GM12878 (cell line): ENCODE data around the gene FGD6. TPM values are rescaled to one million over a fixed set of nuclear protein-coding genes. Genes with fewer than 3 reads are reported as not detected.

ENCODE experiments used
- ATAC-seq: fragments of 200-7000 bp; cut with Tn5 transposase; 3 replicates; pipeline ENCODE4 v1.9.1; 2020; ENCODE audit warnings: mild to moderate bottlenecking, moderate library complexity
- BruUV-seq: library from RNA; stranded (reverse); fragments of 400-500 nt; replicated peaks from 2 replicates; lab custom pipeline; 2021; lab: Mats Ljungman, UMichigan
- CTCF ChIA-PET: fragments of 300-600 bp; sonication (Branson Sonifier 250); formaldehyde crosslinking; extraction: SDS; loops from one replicate; lab custom pipeline; 2021; ENCODE audit warnings: inconsistent platforms; lab: Yijun Ruan, JAX
- POLR2A ChIA-PET: fragments of 350-600 bp; formaldehyde crosslinking; extraction: SDS; loops from one replicate; lab custom pipeline; 2021; ENCODE audit warnings: inconsistent platforms; lab: Charles Lee
- RAD21 ChIA-PET: fragments of 300-600 bp; sonication (Branson Sonifier 250); formaldehyde crosslinking; loops from one replicate; lab custom pipeline; 2023; ENCODE audit warnings: antibody characterized with exemption; ENCODE audit not compliant: unreplicated experiment; lab: Charles Lee
- SMC1A ChIA-PET: fragments of 300-600 bp; sonication (Branson Sonifier 250); formaldehyde crosslinking; loops from one replicate; lab custom pipeline; 2023; ENCODE audit not compliant: unreplicated experiment, uncharacterized antibody; lab: Charles Lee
- DNase-seq: peaks from one replicate; pipeline ENCODE4 v3.0.0-alpha.2; 2011; ENCODE audit warnings: low read depth, low spot score
- FAIRE-seq: peaks from 3 replicates; lab custom pipeline; 2011; peaks lifted over from hg19 to GRCh38; lab: Jason Lieb, UNC
- H2AFZ ChIP-seq: 2 replicates; pipeline ENCODE4 v1.6.0; 2011; ENCODE audit warnings: low read depth, low read length, control low read depth; ENCODE audit not compliant: control insufficient read depth
- H3K27ac ChIP-seq: 2 replicates; pipeline ENCODE4 v1.5.1; 2011; ENCODE audit warnings: control low read depth; ENCODE audit not compliant: control insufficient read depth, insufficient read depth
- H3K27me3 ChIP-seq, 2 experiments: replicated peaks in 1 of 2; 2 replicates each; pipeline versions ENCODE4 v1.6.0 to v1.6.1; 2011; ENCODE audit warnings: low read length in 1 of 2; ENCODE audit not compliant: control insufficient read depth in 2 of 2, insufficient read depth in 2 of 2
- H3K36me3 ChIP-seq, 2 experiments: 2 replicates each; pipeline ENCODE4 v1.5.1; 2011; ENCODE audit warnings: low read length in 1 of 2; ENCODE audit not compliant: control insufficient read depth in 2 of 2, insufficient read depth in 2 of 2
- H3K4me1 ChIP-seq: 2 replicates; pipeline ENCODE4 v1.6.1; 2011; ENCODE audit warnings: mild to moderate bottlenecking, low read length, moderate library complexity, mixed read lengths; ENCODE audit not compliant: control insufficient read depth, insufficient read depth
- H3K4me2 ChIP-seq: 2 replicates; pipeline ENCODE4 v1.6.0; 2011; ENCODE audit warnings: control low read depth; ENCODE audit not compliant: control insufficient read depth, insufficient read depth
- H3K4me3 ChIP-seq: fragments of 200-600 bp; sonication (generic); 2 replicates; pipeline ENCODE4 v1.5.1; 2016
- H3K79me2 ChIP-seq: 2 replicates; pipeline ENCODE4 v1.6.0; 2011; ENCODE audit warnings: low read length; ENCODE audit not compliant: control insufficient read depth, insufficient read depth
- H3K9ac ChIP-seq: 2 replicates; pipeline ENCODE4 v1.8.0; 2011; ENCODE audit warnings: low read length, control low read depth, mixed read lengths; ENCODE audit not compliant: control insufficient read depth, insufficient read depth
- H3K9me3 ChIP-seq: replicated peaks from 3 replicates; pipeline ENCODE4 v1.5.1; 2011; ENCODE audit warnings: mild to moderate bottlenecking, low read length; ENCODE audit not compliant: control insufficient read depth, insufficient read depth
- H4K20me1 ChIP-seq: 2 replicates; pipeline ENCODE4 v1.6.0; 2011; ENCODE audit not compliant: control insufficient read depth, insufficient read depth
- ASH2L ChIP-seq: fragments of 300-600, 200-600 bp; sonication (generic); IDR thresholded peaks from 2 replicates; pipeline ENCODE4 v1.6.1; 2017; ENCODE audit warnings: low read depth, mild to moderate bottlenecking, borderline replicate concordance
- BMI1 ChIP-seq: fragments of 450-650 bp; IDR thresholded peaks from 2 replicates; pipeline ENCODE4 v1.6.1; 2016; ENCODE audit warnings: mild to moderate bottlenecking, moderate library complexity, borderline replicate concordance
- CHD2 ChIP-seq: IDR thresholded peaks from 2 replicates; pipeline ENCODE4 v1.6.1; 2011; ENCODE audit warnings: low read depth, low read length, improper control_type of control experiment, borderline replicate concordance
- E2F4 ChIP-seq: IDR thresholded peaks from 2 replicates; pipeline ENCODE4 v1.6.1; 2012; ENCODE audit warnings: low read depth, low read length, improper control_type of control experiment
- EED ChIP-seq: sonication (generic); IDR thresholded peaks from 2 replicates; pipeline ENCODE4 v1.6.1; 2016; ENCODE audit warnings: antibody characterized with exemption, low read depth
- EZH2 ChIP-seq: IDR thresholded peaks from 2 replicates; pipeline ENCODE4 v1.6.1; 2012; ENCODE audit warnings: low read depth, mild to moderate bottlenecking, control low read depth, inconsistent platforms, low read length, borderline replicate concordance; ENCODE audit not compliant: control insufficient read depth
- GATAD2B ChIP-seq: fragments of 450-650 bp; conservative IDR thresholded peaks from 2 replicates; pipeline ENCODE4 v1.6.1; 2017; ENCODE audit warnings: low read depth, mild to moderate bottlenecking, moderate library complexity
- IKZF2 ChIP-seq, 2 experiments: fragments of 450-650 bp; IDR thresholded peaks; 2 replicates each; pipeline ENCODE4 v1.6.1; 2017; ENCODE audit warnings: mild to moderate bottlenecking in 2 of 2, moderate library complexity in 2 of 2
- MLLT1 ChIP-seq: fragments of 450-650 bp; IDR thresholded peaks from 2 replicates; pipeline ENCODE4 v1.6.1; 2016; ENCODE audit warnings: mild to moderate bottlenecking
- NKRF ChIP-seq: fragments of 450-650 bp; conservative IDR thresholded peaks from 2 replicates; pipeline ENCODE4 v1.6.1; 2017; ENCODE audit warnings: mild to moderate bottlenecking, moderate library complexity
- RBBP5 ChIP-seq: fragments of 200-600 bp; sonication (generic); conservative IDR thresholded peaks from 2 replicates; pipeline ENCODE4 v1.6.1; 2016
- SMARCA5 ChIP-seq: fragments of 450-650 bp; IDR thresholded peaks from 2 replicates; pipeline ENCODE4 v1.6.1; 2017; ENCODE audit warnings: mild to moderate bottlenecking
- TCF12 ChIP-seq: IDR thresholded peaks from 2 replicates; pipeline ENCODE4 v1.6.1; 2011; ENCODE audit warnings: low read depth, mild to moderate bottlenecking, low read length
- ZBTB33 ChIP-seq: fragments of 450-650 bp; IDR thresholded peaks from 2 replicates; pipeline ENCODE4 v1.6.1; 2017; ENCODE audit warnings: mild to moderate bottlenecking
- ZNF217 ChIP-seq: fragments of 450-650 bp; IDR thresholded peaks from 2 replicates; pipeline ENCODE4 v1.6.1; 2017; ENCODE audit warnings: antibody characterized with exemption, mild to moderate bottlenecking
- WGBS: methylation state at CpG from one replicate; pipeline ENCODE4 v1.1.6; 2016; ENCODE audit warnings: low lambda C conversion rate; ENCODE audit not compliant: insufficient replicate concordance, insufficient coverage; ENCODE audit errors: missing lambda C conversion rate; 5-methylcytosine and 5-hydroxymethylcytosine counted together
- in situ Hi-C: fragments of 300-500 bp; cut with MboI; formaldehyde crosslinking; loops from 9 replicates; pipeline ENCODE4 v1.14.3; 2018; ENCODE audit warnings: mixed read lengths
- intact Hi-C: fragments of 100-400 bp; cut with micrococcal nuclease; formaldehyde crosslinking; loops from one replicate; pipeline ENCODE4 v1.14.2; 2022; ENCODE audit not compliant: unreplicated experiment
- polyA plus RNA-seq, 11 experiments: library from polyadenylated mRNA; depleted of rRNA in 4 of 11; unstranded in 6 of 11; stranded (reverse) in 5 of 11; fragments of >200 nt; fragmentation: Nextera tagmentation in 4 of 11; fragmentation: Illumina TruSeq in 1 of 11; extraction: Ambion mirVana in 4 of 11; extraction: Trizol in 1 of 11; gene quantifications; 1 replicate in 1 of 11; 2 replicates in 10 of 11; pipeline versions ENCODE4 v1.2.1 to v1.2.3, GENCODE V29; 2011 to 2016; ENCODE audit warnings: inconsistent platforms in 2 of 11, missing spikeins in 2 of 11, low read depth in 1 of 11
- total RNA-seq, 4 experiments: library from RNA; depleted of rRNA in 3 of 4; stranded (reverse); fragments of >200 nt in 3 of 4; fragmentation: Illumina TruSeq in 1 of 4; extraction: Trizol in 1 of 4; gene quantifications; 2 replicates each; pipeline versions ENCODE4 v1.2.1 to v1.2.3, GENCODE V29; 2013 to 2021

The FGD6 gene
- total and polyA plus RNA-seq, 10 of the 15 experiments (the other 5 are each of a cell fraction or from before 2014, with no cell fraction given), result 2.4 to 15.5 (median 8.9) TPM

- H3K4me3 ChIP-seq, result peak overlapping the region; percentile 84
- WGBS, result 1% methylated on average over 45 of the region's 45 CpGs
- FAIRE-seq (no peak), DNase-seq (no peak), ATAC-seq (peak; percentile 24)
- H3K36me3 ChIP-seq, result no peaks in the 10 kb centered on the region
- CTCF ChIA-PET, result interaction anchor here (0.6 to 4.4 kb wide), 15 partner anchors 8 to 815 kb away, joined by 3 to 46 read pairs (median 4); no protein-coding TSS in a partner anchor
- SMC1A ChIA-PET, result interaction anchor here (0.6 to 3.8 kb wide), 17 partner anchors 9 to 506 kb away, joined by 3 to 43 read pairs (median 3); partner anchors contain the start of gene METAP2
- no peaks in the 10 kb centered on the region for H3K4me1 ChIP-seq
- H3K9ac ChIP-seq, result peak overlapping the region; percentile 54
- in situ Hi-C loops, result no loop called here
- RAD21 ChIA-PET, result interaction anchor here (0.6 to 5.1 kb wide), 16 partner anchors 12 to 318 kb away, joined by 3 to 38 read pairs (median 4); partner anchors contain the start of genes METAP2, NDUFA12 and NR2C1
- intact Hi-C loops, result loop anchor here (1.0 to 5.0 kb wide), 4 partner anchors 16 to 258 kb away; partner anchors contain the start of genes METAP2 and NR2C1
- H3K4me2 ChIP-seq, result peak overlapping the region; percentile 68
- peak overlapping the region; percentile 61 for H3K27ac ChIP-seq
- peaks cover 64% of the 10 kb centered on the region for H3K79me2 ChIP-seq
- peak overlapping the region; percentile 59 for H2AFZ ChIP-seq
- POLR2A ChIA-PET, result interaction anchor here (0.5 to 3.5 kb wide), 8 partner anchors 12 to 905 kb away, joined by 3 to 21 read pairs (median 4); partner anchors contain the start of gene METAP2
- no peaks in the 10 kb centered on the region for H3K9me3 ChIP-seq
- no TSS peak for BruUV-seq
- no peaks in the 10 kb centered on the region for H3K27me3 ChIP-seq
- no peaks in the 10 kb centered on the region for H4K20me1 ChIP-seq
- peak; percentile 83 for TF ChIP-seq GATAD2B
- no peak for TF ChIP-seq SMARCA5
- no peak for TF ChIP-seq EZH2
- peak; percentile 75 for TF ChIP-seq NKRF
- TF ChIP-seq TCF12, result no peak
- peak; percentile 48; the same call in 1 of the 2 replicates for TF ChIP-seq E2F4
- no peak for TF ChIP-seq CHD2
- peak; percentile 90; the same call in 1 of the 2 replicates for TF ChIP-seq RBBP5
- no peak for TF ChIP-seq ZBTB33
- TF ChIP-seq MLLT1, result no peak
- TF ChIP-seq ASH2L, result peak; percentile 90; the same call in 1 of the 2 replicates
- TF ChIP-seq IKZF2 (IDR thresholded peaks at IDR 0.05), result peak; percentile 12 to 32
- peak; percentile 39; the same call in 1 of the 2 replicates for TF ChIP-seq EED
- no peak for TF ChIP-seq BMI1
- TF ChIP-seq ZNF217, result peak; percentile 38; the same call in 1 of the 2 replicates
Measured at GRCh38 chr12:95216711-95217376, 423 bp downstream of the FGD6 start.
